HepG2 (cell line): ENCODE measurements around the gene IRF7. TPM values are rescaled to one million over a fixed set of nuclear protein-coding genes. Genes with fewer than 3 reads are reported as not detected.

ENCODE experiments used
- ATAC-seq: fragments of 200-7000 bp; cut with Tn5 transposase; 3 replicates; pipeline ENCODE4 v1.9.1; 2020; ENCODE audit warnings: mild to moderate bottlenecking, moderate library complexity
- BruUV-seq: library from RNA; stranded (reverse); fragments of 400-500 nt; replicated peaks from 2 replicates; lab custom pipeline; 2021; lab: Mats Ljungman, UMichigan
- CTCF ChIA-PET: fragments of 300-600 bp; formaldehyde crosslinking; extraction: SDS; loops from one replicate; lab custom pipeline; 2021; ENCODE audit warnings: low total read pairs, inconsistent platforms, low intra/inter-chr PET ratio; lab: Yijun Ruan, JAX
- POLR2A ChIA-PET: fragments of 350-600 bp; sonication (Branson Sonifier 250); formaldehyde crosslinking; loops from one replicate; lab custom pipeline; 2020; ENCODE audit warnings: antibody characterized with exemption, inconsistent platforms; lab: Yijun Ruan, JAX
- DNase-seq: peaks from one replicate; pipeline ENCODE4 v3.0.0-alpha.2; 2015; ENCODE audit warnings: low spot score
- FAIRE-seq: peaks from 3 replicates; lab custom pipeline; 2011; peaks lifted over from hg19 to GRCh38; lab: Jason Lieb, UNC
- H2AFZ ChIP-seq: one replicate; pipeline ENCODE4 v1.6.1; 2011; ENCODE audit warnings: low read length, inconsistent platforms
- H3K27ac ChIP-seq: fragments of 300-600 bp; 3 replicates; pipeline ENCODE4 v1.8.0; 2011; ENCODE audit warnings: mixed run types, mild to moderate bottlenecking, mixed read lengths, low read length, inconsistent platforms; ENCODE audit not compliant: insufficient read depth; ENCODE audit errors: extremely low read length
- H3K27me3 ChIP-seq, 2 experiments: fragments of 200-600 bp in 1 of 2; 2 replicates in 1 of 2; 3 replicates in 1 of 2; pipeline versions ENCODE4 v1.6.0 to v1.8.0; 2011; ENCODE audit warnings: low read length in 2 of 2, mild to moderate bottlenecking in 2 of 2, moderate library complexity in 2 of 2, inconsistent platforms in 1 of 2; ENCODE audit not compliant: insufficient read depth in 2 of 2, control insufficient read depth in 1 of 2
- H3K36me3 ChIP-seq, 2 experiments: fragments of 200-600 bp in 1 of 2; replicated peaks in 1 of 2; 2 replicates in 1 of 2; 3 replicates in 1 of 2; pipeline versions ENCODE4 v1.5.1 to v1.8.0; 2011; ENCODE audit warnings: low read length in 2 of 2, inconsistent platforms in 1 of 2; ENCODE audit not compliant: insufficient read depth in 2 of 2, control insufficient read depth in 1 of 2
- H3K4me1 ChIP-seq: 2 replicates; pipeline ENCODE4 v1.5.1; 2012; ENCODE audit warnings: low read length, inconsistent platforms; ENCODE audit not compliant: insufficient read depth
- H3K4me2 ChIP-seq: 2 replicates; pipeline ENCODE4 v1.6.0; 2011; ENCODE audit warnings: low read depth, low read length, inconsistent platforms
- H3K4me3 ChIP-seq, 3 experiments: fragments of 200-600 bp in 1 of 3; sonication (generic), shearing (Covaris generic) in 1 of 3; replicated peaks in 1 of 3; 2 replicates each; pipeline ENCODE4 v1.5.1; 2011 to 2016; ENCODE audit warnings: low read length in 3 of 3, inconsistent platforms in 2 of 3, low read depth in 2 of 3, mild to moderate bottlenecking in 2 of 3, control low read depth in 1 of 3, mixed read lengths in 1 of 3; ENCODE audit not compliant: insufficient read depth in 1 of 3
- H3K79me2 ChIP-seq: one replicate; pipeline ENCODE4 v1.6.1; 2011; ENCODE audit warnings: low read length, inconsistent platforms; ENCODE audit not compliant: insufficient read depth
- H3K9ac ChIP-seq: 2 replicates; pipeline ENCODE4 v1.6.0; 2011; ENCODE audit warnings: mild to moderate bottlenecking, low read depth, low read length, inconsistent platforms; ENCODE audit not compliant: insufficient read depth
- H3K9me3 ChIP-seq: 2 replicates; pipeline ENCODE4 v1.5.1; 2012; ENCODE audit warnings: mild to moderate bottlenecking, low read length
- H4K20me1 ChIP-seq: 2 replicates; pipeline ENCODE4 v1.6.0; 2011; ENCODE audit warnings: inconsistent platforms, mild to moderate bottlenecking, low read length, moderate library complexity; ENCODE audit not compliant: insufficient read depth
- ATM ChIP-seq: fragments of 450-650 bp; IDR thresholded peaks from 2 replicates; pipeline ENCODE4 v1.7.1; 2017; ENCODE audit warnings: mild to moderate bottlenecking, borderline replicate concordance
- DPF2 ChIP-seq: sonication (generic); formaldehyde crosslinking; IDR thresholded peaks from 2 replicates; pipeline ENCODE4 v1.4.0; 2020; ENCODE audit warnings: mild to moderate bottlenecking, low read depth, missing genetic modification reagents, borderline replicate concordance
- ETV5 ChIP-seq: IDR thresholded peaks from 2 replicates; pipeline ENCODE4 v1.6.1; 2018; ENCODE audit warnings: missing biosample characterization, missing genetic modification reagents, inconsistent platforms, borderline replicate concordance
- HNRNPK ChIP-seq: fragments of 200-400 bp; formaldehyde crosslinking; IDR thresholded peaks from 2 replicates; pipeline ENCODE4 v1.6.1; 2018; ENCODE audit warnings: low read length, low read depth, moderate library complexity, mild to moderate bottlenecking; ENCODE audit not compliant: poor library complexity, severe bottlenecking
- KDM1A ChIP-seq: IDR thresholded peaks from 2 replicates; pipeline ENCODE4 v1.6.1; 2016; ENCODE audit warnings: missing compliant biosample characterization
- KLF12 ChIP-seq: sonication (generic); formaldehyde crosslinking; IDR thresholded peaks from 2 replicates; pipeline ENCODE4 v1.4.0; 2020; ENCODE audit warnings: missing genetic modification reagents, borderline replicate concordance
- PPARG ChIP-seq: conservative IDR thresholded peaks from 2 replicates; pipeline ENCODE4 v1.6.1; 2016; ENCODE audit warnings: missing biosample characterization, missing genetic modification reagents
- SALL1 ChIP-seq: sonication (generic); formaldehyde crosslinking; IDR thresholded peaks from 2 replicates; pipeline ENCODE4 v1.8.0; 2022; ENCODE audit warnings: mild to moderate bottlenecking, missing genetic modification reagents
- THAP7 ChIP-seq: sonication (generic); formaldehyde crosslinking; IDR thresholded peaks from 2 replicates; pipeline ENCODE4 v1.8.1; 2023; ENCODE audit warnings: mild to moderate bottlenecking, missing genetic modification reagents
- ZBTB39 ChIP-seq: sonication (generic); formaldehyde crosslinking; IDR thresholded peaks from 2 replicates; pipeline ENCODE4 v1.5.0; 2020; ENCODE audit warnings: missing genetic modification reagents
- ZNF367 ChIP-seq: sonication (generic); formaldehyde crosslinking; IDR thresholded peaks from 2 replicates; pipeline ENCODE4 v1.4.0; 2020; ENCODE audit warnings: missing genetic modification reagents, borderline replicate concordance
- ZNF598 ChIP-seq: sonication (generic); formaldehyde crosslinking; IDR thresholded peaks from 2 replicates; pipeline ENCODE4 v1.5.1; 2020; ENCODE audit warnings: mild to moderate bottlenecking, missing genetic modification reagents, borderline replicate concordance
- ZNF672 ChIP-seq: sonication (generic); formaldehyde crosslinking; IDR thresholded peaks from 2 replicates; pipeline ENCODE4 v1.8.1; 2022; ENCODE audit warnings: missing genetic modification reagents
- ZNF720 ChIP-seq: sonication (generic); formaldehyde crosslinking; IDR thresholded peaks from 2 replicates; pipeline ENCODE4 v1.4.0; 2020; ENCODE audit warnings: missing genetic modification reagents
- WGBS: methylation state at CpG from one replicate; pipeline ENCODE4 v1.1.6; 2017; ENCODE audit warnings: low lambda C conversion rate; 5-methylcytosine and 5-hydroxymethylcytosine counted together
- in situ Hi-C: cut with HindIII; loops from 2 replicates; pipeline ENCODE4 v1.10.0; 2017; ENCODE audit warnings: low pct_unique_long_range_greater_than_20kb; ENCODE audit not compliant: extremely low pct_ligation_motif_present
- intact Hi-C: fragments of 100-400 bp; cut with micrococcal nuclease; formaldehyde crosslinking; loops from one replicate; pipeline ENCODE4 v1.10.0; 2022; ENCODE audit not compliant: unreplicated experiment
- polyA plus RNA-seq, 8 experiments: library from polyadenylated mRNA; depleted of rRNA in 3 of 8; stranded (reverse) in 7 of 8; unstranded in 1 of 8; fragments of >200 nt; fragmentation: Illumina TruSeq in 4 of 8; extraction: Trizol in 4 of 8; gene quantifications; 2 replicates each; pipeline versions ENCODE4 v1.2.1 to v1.2.3, GENCODE V29; 2011 to 2016; ENCODE audit warnings: low read depth in 4 of 8, missing spikeins in 1 of 8, mixed read lengths in 1 of 8; ENCODE audit not compliant: insufficient read depth in 1 of 8
- total RNA-seq, 5 experiments: library from RNA; depleted of rRNA; stranded (reverse); fragments of >200 nt; fragmentation: Illumina TruSeq; extraction: Trizol; gene quantifications; 2 replicates each; pipeline ENCODE4 v1.2.3, GENCODE V29; 2016; ENCODE audit warnings: low read depth in 1 of 5
- TF ChIP-seq, protein P1 (sequence below): IDR thresholded peaks from 2 replicates; pipeline ENCODE4 v1.6.1; 2012; ENCODE audit warnings: low read length, improper control_type of control experiment
- TF ChIP-seq, protein P2 (sequence below): IDR thresholded peaks from 2 replicates; pipeline ENCODE4 v1.6.1; 2016

Gene IRF7
- total and polyA plus RNA-seq, 2 of the 13 experiments (the other 11 are each of a cell fraction or from before 2014, with no cell fraction given) = not detected

DNA sequence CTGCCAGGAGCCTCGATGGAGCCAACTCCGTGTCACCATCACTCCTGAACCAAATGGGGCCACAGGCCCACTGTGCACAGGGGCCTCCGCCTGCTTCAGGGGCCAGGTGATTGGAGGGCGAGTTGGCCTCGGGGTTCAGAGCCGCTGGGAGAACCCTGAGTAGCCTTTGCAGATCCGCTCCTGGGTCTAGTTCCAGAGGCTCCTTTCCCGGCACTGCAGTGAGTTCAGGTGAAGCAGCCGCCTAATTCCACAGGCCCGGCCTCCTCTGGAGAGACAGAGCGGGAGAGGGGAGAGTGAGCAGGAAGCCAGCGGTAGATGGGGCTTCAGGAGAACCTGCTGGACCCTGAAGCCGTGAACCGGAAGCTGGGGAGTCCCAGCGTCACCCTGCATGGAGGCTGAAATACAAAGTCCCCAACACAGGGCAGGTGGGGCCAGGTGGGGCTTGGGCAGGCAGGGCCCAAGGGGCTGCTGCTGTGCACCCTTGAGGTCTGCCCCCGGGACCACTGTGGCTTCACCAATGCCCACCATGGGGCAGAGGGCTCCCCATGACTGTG, 43.9 kb upstream of the IRF7 start:
- Histone ChIP-seq H3K27me3 (no peaks in the 10 kb centered on the region), H3K36me3 (peaks cover 16 to 40% of the 10 kb centered on the region in 2 experiments; a peak in 4 of 5 replicates), H3K4me1 (peaks cover 41% of the 10 kb centered on the region), H3K4me2 (no peak overlapping the region), H3K9ac (no peak overlapping the region), H4K20me1 (peaks cover 17% of the 10 kb centered on the region; the same call in 1 of the 2 replicates), H3K79me2 (no peaks in the 10 kb centered on the region), H3K4me3 (no peak overlapping the region), H2AFZ (no peak overlapping the region), H3K27ac (no peak overlapping the region), H3K9me3 (no peaks in the 10 kb centered on the region)
- ATAC-seq (no peak), DNase-seq (no peak), FAIRE-seq (no peak)
- BruUV-seq = no TSS peak
- POLR2A ChIA-PET = interaction anchor here (1.2 kb wide), 1 partner anchor 39 kb away, joined by 3 read pairs; no protein-coding TSS in a partner anchor
- in situ Hi-C loops = loop anchor here (5.0 kb wide), 2 partner anchors 68 to 108 kb away; no protein-coding TSS in a partner anchor
- CTCF ChIA-PET = no interaction called here
- 98% methylated on average over 15 of the region's 16 CpGs for WGBS
- intact Hi-C loops = loop anchor here (10.0 kb wide), 1 partner anchor 45 kb away; the partner anchor contains the start of gene EPS8L2
- TF ChIP-seq ATM (no peak), SALL1 (CRISPR knock-in tag) (no peak), PPARG (CRISPR knock-in tag) (no peak), DPF2 (no peak), THAP7 (CRISPR knock-in tag) (no peak), ZNF672 (CRISPR knock-in tag) (no peak), KDM1A (CRISPR knock-in tag) (no peak), ZNF720 (CRISPR knock-in tag) (no peak), HNRNPK (no peak), ZNF598 (CRISPR knock-in tag) (no peak), ETV5 (no peak), KLF12 (CRISPR knock-in tag) (no peak), ZNF367 (CRISPR knock-in tag) (no peak), ZBTB39 (no peak)
- TF ChIP-seq, protein P1, sequence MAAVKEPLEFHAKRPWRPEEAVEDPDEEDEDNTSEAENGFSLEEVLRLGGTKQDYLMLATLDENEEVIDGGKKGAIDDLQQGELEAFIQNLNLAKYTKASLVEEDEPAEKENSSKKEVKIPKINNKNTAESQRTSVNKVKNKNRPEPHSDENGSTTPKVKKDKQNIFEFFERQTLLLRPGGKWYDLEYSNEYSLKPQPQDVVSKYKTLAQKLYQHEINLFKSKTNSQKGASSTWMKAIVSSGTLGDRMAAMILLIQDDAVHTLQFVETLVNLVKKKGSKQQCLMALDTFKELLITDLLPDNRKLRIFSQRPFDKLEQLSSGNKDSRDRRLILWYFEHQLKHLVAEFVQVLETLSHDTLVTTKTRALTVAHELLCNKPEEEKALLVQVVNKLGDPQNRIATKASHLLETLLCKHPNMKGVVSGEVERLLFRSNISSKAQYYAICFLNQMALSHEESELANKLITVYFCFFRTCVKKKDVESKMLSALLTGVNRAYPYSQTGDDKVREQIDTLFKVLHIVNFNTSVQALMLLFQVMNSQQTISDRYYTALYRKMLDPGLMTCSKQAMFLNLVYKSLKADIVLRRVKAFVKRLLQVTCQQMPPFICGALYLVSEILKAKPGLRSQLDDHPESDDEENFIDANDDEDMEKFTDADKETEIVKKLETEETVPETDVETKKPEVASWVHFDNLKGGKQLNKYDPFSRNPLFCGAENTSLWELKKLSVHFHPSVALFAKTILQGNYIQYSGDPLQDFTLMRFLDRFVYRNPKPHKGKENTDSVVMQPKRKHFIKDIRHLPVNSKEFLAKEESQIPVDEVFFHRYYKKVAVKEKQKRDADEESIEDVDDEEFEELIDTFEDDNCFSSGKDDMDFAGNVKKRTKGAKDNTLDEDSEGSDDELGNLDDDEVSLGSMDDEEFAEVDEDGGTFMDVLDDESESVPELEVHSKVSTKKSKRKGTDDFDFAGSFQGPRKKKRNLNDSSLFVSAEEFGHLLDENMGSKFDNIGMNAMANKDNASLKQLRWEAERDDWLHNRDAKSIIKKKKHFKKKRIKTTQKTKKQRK = no peak
- TF ChIP-seq, protein P2, sequence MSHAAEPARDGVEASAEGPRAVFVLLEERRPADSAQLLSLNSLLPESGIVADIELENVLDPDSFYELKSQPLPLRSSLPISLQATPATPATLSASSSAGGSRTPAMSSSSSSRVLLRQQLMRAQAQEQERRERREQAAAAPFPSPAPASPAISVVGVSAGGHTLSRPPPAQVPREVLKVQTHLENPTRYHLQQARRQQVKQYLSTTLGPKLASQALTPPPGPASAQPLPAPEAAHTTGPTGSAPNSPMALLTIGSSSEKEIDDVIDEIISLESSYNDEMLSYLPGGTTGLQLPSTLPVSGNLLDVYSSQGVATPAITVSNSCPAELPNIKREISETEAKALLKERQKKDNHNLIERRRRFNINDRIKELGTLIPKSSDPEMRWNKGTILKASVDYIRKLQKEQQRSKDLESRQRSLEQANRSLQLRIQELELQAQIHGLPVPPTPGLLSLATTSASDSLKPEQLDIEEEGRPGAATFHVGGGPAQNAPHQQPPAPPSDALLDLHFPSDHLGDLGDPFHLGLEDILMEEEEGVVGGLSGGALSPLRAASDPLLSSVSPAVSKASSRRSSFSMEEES (CRISPR knock-in tag) = no peak
